ENCODE data around the gene IFT25. TPM values are rescaled to one million over a fixed set of nuclear protein-coding genes. Genes with fewer than 3 reads are reported as not detected.

IFT25 gene
- total RNA-seq, 1 experiment from 2014 or later: 31.7 TPM

DNA sequence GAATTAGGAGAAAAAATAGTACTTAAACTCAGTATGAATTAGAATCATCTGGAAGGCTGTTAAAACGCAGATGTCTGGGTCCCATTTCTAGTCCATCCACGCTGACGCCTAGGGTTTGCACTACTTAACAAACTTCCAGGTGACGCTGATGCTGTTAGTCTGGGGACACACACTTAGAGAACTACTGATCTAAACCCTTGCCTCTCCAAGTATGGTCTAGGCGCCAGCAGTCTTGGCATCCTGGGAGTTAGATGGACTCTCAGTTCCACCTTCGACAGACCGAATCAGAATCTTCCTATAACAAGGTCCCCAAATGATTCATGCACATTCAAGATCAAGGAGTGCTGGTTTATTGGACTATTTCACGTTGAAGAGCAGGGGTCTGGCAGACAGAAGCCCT is 40.0 kb downstream of the IFT25 start:
- Mint-ChIP-seq H3K4me3 (ENCODE audit: unreplicated experiment) (no peak overlapping the region), H3K4me1 (ENCODE audit: low read depth, unreplicated experiment) (peaks cover 38% of the 10 kb centered on the region), H3K9me3 (ENCODE audit: unreplicated experiment) (no peaks in the 10 kb centered on the region), H3K27ac (ENCODE audit: unreplicated experiment) (peak overlapping the region; percentile 61), H3K36me3 (ENCODE audit: insufficient read depth, unreplicated experiment) (peaks cover 9% of the 10 kb centered on the region), H3K27me3 (ENCODE audit: insufficient read depth, unreplicated experiment) (no peaks in the 10 kb centered on the region)
- Histone ChIP-seq H3K36me3 (ENCODE audit: control insufficient read depth, insufficient read depth, low read length) (no peaks in the 10 kb centered on the region), H3K9me3 (no peaks in the 10 kb centered on the region), H3K4me1 (peaks cover 62% of the 10 kb centered on the region), H3K4me3 (ENCODE audit: low read depth, low read length) (no peak overlapping the region), H3K27me3 (replicated peaks; ENCODE audit: control insufficient read depth, insufficient read depth, low read length) (no peaks in the 10 kb centered on the region)
- ChIA-PET CTCF (interaction anchor here (0.7 kb wide), 1 partner anchor 41 kb away, joined by 5 read pairs; no protein-coding TSS in a partner anchor), POLR2A (no interaction called here)
- DNase-seq: no peak
- BruUV-seq (replicated peaks): no TSS peak
- TF ChIP-seq CTCF (IDR thresholded peaks at IDR 0.05; ENCODE audit: insufficient read depth in 1 of 2, low read depth in 1 of 2, low read length in 1 of 2, severe bottlenecking in 1 of 2, unreplicated experiment in 1 of 2): no peak
- intact Hi-C loops (cut with micrococcal nuclease; ENCODE audit: unreplicated experiment): no loop called here

GRCh38 chr1:53902235-53903138 is 43.0 kb downstream of the IFT25 start:
- Histone ChIP-seq H3K36me3 (ENCODE audit: control insufficient read depth, insufficient read depth, low read length) (no peaks in the 10 kb centered on the region), H3K27me3 (replicated peaks; ENCODE audit: control insufficient read depth, insufficient read depth, low read length) (no peaks in the 10 kb centered on the region), H3K9me3 (no peaks in the 10 kb centered on the region), H3K4me3 (ENCODE audit: low read depth, low read length) (no peak overlapping the region), H3K4me1 (peaks cover 34% of the 10 kb centered on the region)
- POLR2A ChIA-PET: interaction anchor here (0.7 kb wide), 1 partner anchor 46 kb away, joined by 4 read pairs; no protein-coding TSS in a partner anchor
- CTCF ChIA-PET: no interaction called here
- Mint-ChIP-seq H3K4me3 (ENCODE audit: unreplicated experiment) (peak overlapping the region; percentile 45), H3K4me1 (ENCODE audit: low read depth, unreplicated experiment) (peaks cover 20% of the 10 kb centered on the region), H3K27ac (ENCODE audit: unreplicated experiment) (peak overlapping the region; percentile 77), H3K36me3 (ENCODE audit: insufficient read depth, unreplicated experiment) (peaks cover 7% of the 10 kb centered on the region), H3K9me3 (ENCODE audit: unreplicated experiment) (no peaks in the 10 kb centered on the region), H3K27me3 (ENCODE audit: insufficient read depth, unreplicated experiment) (no peaks in the 10 kb centered on the region)
- DNase-seq: peak; percentile 37 to 51
- intact Hi-C loops (cut with micrococcal nuclease; ENCODE audit: unreplicated experiment): loop anchor here (2.0 kb wide), 1 partner anchor 16 kb away; no protein-coding TSS in a partner anchor
- no peak for TF ChIP-seq CTCF (IDR thresholded peaks at IDR 0.05; ENCODE audit: insufficient read depth in 1 of 2, low read depth in 1 of 2, low read length in 1 of 2, severe bottlenecking in 1 of 2, unreplicated experiment in 1 of 2)
- no TSS peak for BruUV-seq (replicated peaks)

GRCh38 chr1:53899708-53900107 is 45.8 kb downstream of the IFT25 start:
- intact Hi-C loops (cut with micrococcal nuclease; ENCODE audit: unreplicated experiment): no loop called here
- TF ChIP-seq CTCF (IDR thresholded peaks at IDR 0.05; ENCODE audit: insufficient read depth in 1 of 2, low read depth in 1 of 2, low read length in 1 of 2, severe bottlenecking in 1 of 2, unreplicated experiment in 1 of 2): no peak
- Histone ChIP-seq H3K9me3 (no peaks in the 10 kb centered on the region), H3K27me3 (replicated peaks; ENCODE audit: control insufficient read depth, insufficient read depth, low read length) (no peaks in the 10 kb centered on the region), H3K4me1 (peaks cover 17% of the 10 kb centered on the region), H3K4me3 (ENCODE audit: low read depth, low read length) (no peak overlapping the region), H3K36me3 (ENCODE audit: control insufficient read depth, insufficient read depth, low read length) (no peaks in the 10 kb centered on the region)
- peaks cover 7% of the 10 kb centered on the region for H3K36me3 Mint-ChIP-seq (ENCODE audit: insufficient read depth, unreplicated experiment)
- H3K27ac Mint-ChIP-seq (ENCODE audit: unreplicated experiment): no peak overlapping the region
- CTCF ChIA-PET: no interaction called here
- no peak overlapping the region for H3K4me3 Mint-ChIP-seq (ENCODE audit: unreplicated experiment)
- peaks cover 28% of the 10 kb centered on the region for H3K4me1 Mint-ChIP-seq (ENCODE audit: low read depth, unreplicated experiment)
- POLR2A ChIA-PET: no interaction called here
- BruUV-seq (replicated peaks): no TSS peak
- no peak for DNase-seq
- no peaks in the 10 kb centered on the region for H3K9me3 Mint-ChIP-seq (ENCODE audit: unreplicated experiment)
- H3K27me3 Mint-ChIP-seq (ENCODE audit: insufficient read depth, unreplicated experiment): no peaks in the 10 kb centered on the region
